ENCODE measurements around the gene C2CD3. TPM values are rescaled to one million over a fixed set of nuclear protein-coding genes. Genes with fewer than 3 reads are reported as not detected.

Gene C2CD3
- total RNA-seq, 2 experiments from 2014 or later, result 30.8 to 32.2 TPM

GRCh38 chr11:74006743-74007304, 164.0 kb downstream of the C2CD3 start:
- no peak for DNase-seq

GRCh38 chr11:74005721-74006517, 164.9 kb downstream of the C2CD3 start:
- no peaks in the 10 kb centered on the region for H3K27me3 Mint-ChIP-seq
- H3K4me1 Mint-ChIP-seq, result peaks cover 72% of the 10 kb centered on the region
- H3K36me3 Mint-ChIP-seq (ENCODE audit: low read depth), result peaks cover 31% of the 10 kb centered on the region
- H3K9me3 Mint-ChIP-seq, result no peaks in the 10 kb centered on the region
- CTCF ChIA-PET, result interaction anchor here (1.0 to 1.8 kb wide), 7 partner anchors 9 to 80 kb away, joined by 3 to 17 read pairs (median 6); partner anchors contain the start of gene UCP2
- no peak overlapping the region for H3K4me3 Mint-ChIP-seq
- POLR2A ChIA-PET, result interaction anchor here (0.6 to 5.2 kb wide), 8 partner anchors 11 to 1486 kb away, joined by 3 to 117 read pairs (median 8); partner anchors contain the start of genes C2CD3, PPME1 and UCP2
- no peak for DNase-seq
- H3K27ac Mint-ChIP-seq, result peak overlapping the region; percentile 77

More at GRCh38 chr11:74006743-74007304, 164.0 kb downstream of the C2CD3 start:
- H3K4me1 Mint-ChIP-seq, result peaks cover 77% of the 10 kb centered on the region
- H3K9me3 Mint-ChIP-seq, result no peaks in the 10 kb centered on the region
- POLR2A ChIA-PET, result interaction anchor here (1.0 to 2.9 kb wide), 3 partner anchors 11 to 32 kb away, joined by 3 to 17 read pairs (median 13); partner anchors contain the start of gene UCP2
- CTCF ChIA-PET, result no interaction called here
- no peak overlapping the region for H3K4me3 Mint-ChIP-seq
- peaks cover 27% of the 10 kb centered on the region for H3K36me3 Mint-ChIP-seq (ENCODE audit: low read depth)
- H3K27ac Mint-ChIP-seq, result peak overlapping the region; percentile 16
- no peaks in the 10 kb centered on the region for H3K27me3 Mint-ChIP-seq

- CTCF ChIA-PET, result interaction anchor here (0.6 to 1.8 kb wide), 10 partner anchors 10 to 1523 kb away, joined by 3 to 17 read pairs (median 4); partner anchors contain the start of gene UCP2
- Mint-ChIP-seq H3K27ac (peak overlapping the region; percentile 77), H3K9me3 (no peaks in the 10 kb centered on the region), H3K27me3 (no peaks in the 10 kb centered on the region), H3K36me3 (ENCODE audit: low read depth) (peaks cover 27% of the 10 kb centered on the region), H3K4me1 (peaks cover 71% of the 10 kb centered on the region), H3K4me3 (peak overlapping the region; percentile 50)
- POLR2A ChIA-PET, result interaction anchor here (0.6 to 5.2 kb wide), 13 partner anchors 10 to 1485 kb away, joined by 3 to 117 read pairs (median 4); partner anchors contain the start of genes C2CD3, PPME1 and UCP2
- peak; percentile 92 for DNase-seq
Measured at GRCh38 chr11:74004759-74005615, 165.8 kb downstream of the C2CD3 start.

GRCh38 chr11:74004046-74004695, 166.6 kb downstream of the C2CD3 start:
- no peak for DNase-seq
- Mint-ChIP-seq H3K36me3 (ENCODE audit: low read depth) (peaks cover 33% of the 10 kb centered on the region), H3K4me1 (peaks cover 73% of the 10 kb centered on the region), H3K27ac (peak overlapping the region; percentile 77), H3K4me3 (no peak overlapping the region), H3K9me3 (no peaks in the 10 kb centered on the region), H3K27me3 (no peaks in the 10 kb centered on the region)
- CTCF ChIA-PET, result interaction anchor here (1.5 to 1.8 kb wide), 3 partner anchors 9 to 31 kb away, joined by 9 to 17 read pairs (median 12); no protein-coding TSS in a partner anchor
- POLR2A ChIA-PET, result interaction anchor here (0.7 to 5.2 kb wide), 7 partner anchors 9 to 252 kb away, joined by 3 to 117 read pairs (median 12); partner anchors contain the start of gene UCP2

GRCh38 chr11:74002832-74003231, 168.0 kb downstream of the C2CD3 start:
- no peaks in the 10 kb centered on the region for H3K9me3 Mint-ChIP-seq
- no peak overlapping the region for H3K27ac Mint-ChIP-seq
- no peak for DNase-seq
- peaks cover 33% of the 10 kb centered on the region for H3K36me3 Mint-ChIP-seq (ENCODE audit: low read depth)
- H3K4me3 Mint-ChIP-seq, result no peak overlapping the region
- H3K27me3 Mint-ChIP-seq, result no peaks in the 10 kb centered on the region
- peaks cover 68% of the 10 kb centered on the region for H3K4me1 Mint-ChIP-seq
- ChIA-PET CTCF (interaction anchor here (1.2 kb wide), 1 partner anchor 39 kb away, joined by 3 read pairs; no protein-coding TSS in a partner anchor), POLR2A (interaction anchor here (1.1 to 5.2 kb wide), 4 partner anchors 11 to 168 kb away, joined by 3 to 117 read pairs (median 4); partner anchors contain the start of genes C2CD3, PPME1 and UCP2)

- CTCF ChIA-PET, result interaction anchor here (1.1 to 1.2 kb wide), 2 partner anchors 17 to 38 kb away, joined by 3 read pairs; no protein-coding TSS in a partner anchor
Measured at GRCh38 chr11:74001822-74002286, 168.9 kb downstream of the C2CD3 start.

GRCh38 chr11:74000307-74001133, 170.3 kb downstream of the C2CD3 start:
- ChIA-PET POLR2A (interaction anchor here (1.4 to 10.1 kb wide), 2 partner anchors 19 to 28 kb away, joined by 3 to 185 read pairs; partner anchors contain the start of gene UCP2), CTCF (no interaction called here)
- no peaks in the 10 kb centered on the region for H3K27me3 Mint-ChIP-seq
- peaks cover 74% of the 10 kb centered on the region for H3K4me1 Mint-ChIP-seq
- H3K4me3 Mint-ChIP-seq, result no peak overlapping the region
- no peaks in the 10 kb centered on the region for H3K9me3 Mint-ChIP-seq
- H3K36me3 Mint-ChIP-seq (ENCODE audit: low read depth), result peaks cover 33% of the 10 kb centered on the region
- DNase-seq, result no peak
- H3K27ac Mint-ChIP-seq, result no peak overlapping the region

More at GRCh38 chr11:74001822-74002286, 168.9 kb downstream of the C2CD3 start:
- Mint-ChIP-seq H3K27ac (no peak overlapping the region), H3K4me3 (no peak overlapping the region), H3K9me3 (no peaks in the 10 kb centered on the region), H3K36me3 (ENCODE audit: low read depth) (peaks cover 33% of the 10 kb centered on the region), H3K4me1 (peaks cover 74% of the 10 kb centered on the region), H3K27me3 (no peaks in the 10 kb centered on the region)
- POLR2A ChIA-PET, result interaction anchor here (1.1 to 5.2 kb wide), 4 partner anchors 10 to 169 kb away, joined by 3 to 117 read pairs (median 4); partner anchors contain the start of genes C2CD3, PPME1 and UCP2
- DNase-seq, result no peak

GRCh38 chr11:73999581-74000306, 171.1 kb downstream of the C2CD3 start:
- DNase-seq, result no peak
- ChIA-PET CTCF (interaction anchor here (1.3 kb wide), 1 partner anchor 20 kb away, joined by 3 read pairs; no protein-coding TSS in a partner anchor), POLR2A (interaction anchor here (1.4 to 10.1 kb wide), 2 partner anchors 18 to 27 kb away, joined by 3 to 185 read pairs; partner anchors contain the start of gene UCP2)
- Mint-ChIP-seq H3K27ac (peak overlapping the region; percentile 6), H3K4me3 (no peak overlapping the region), H3K27me3 (no peaks in the 10 kb centered on the region), H3K9me3 (no peaks in the 10 kb centered on the region), H3K4me1 (peaks cover 74% of the 10 kb centered on the region), H3K36me3 (ENCODE audit: low read depth) (peaks cover 33% of the 10 kb centered on the region)

GRCh38 chr11:73998846-73999575, 171.8 kb downstream of the C2CD3 start:
- peaks cover 72% of the 10 kb centered on the region for H3K4me1 Mint-ChIP-seq
- CTCF ChIA-PET, result interaction anchor here (1.3 kb wide), 1 partner anchor 19 kb away, joined by 3 read pairs; no protein-coding TSS in a partner anchor
- H3K27ac Mint-ChIP-seq, result no peak overlapping the region

More at GRCh38 chr11:73998846-73999575, 171.8 kb downstream of the C2CD3 start:
- Mint-ChIP-seq H3K36me3 (ENCODE audit: low read depth) (peaks cover 33% of the 10 kb centered on the region), H3K9me3 (no peaks in the 10 kb centered on the region), H3K27me3 (no peaks in the 10 kb centered on the region), H3K4me3 (no peak overlapping the region)
- POLR2A ChIA-PET, result interaction anchor here (2.0 to 10.1 kb wide), 2 partner anchors 16 to 18 kb away, joined by 11 to 185 read pairs; partner anchors contain the start of gene UCP2
- no peak for DNase-seq
